GM18873 (cell line): ENCODE measurements around the gene EDRF1.
"Not testable (repeated sequence)": the region's sequence is repeated elsewhere in the genome, so short reads cannot be mapped to it uniquely, and the experiment has no call there.

Experiments
- ATAC-seq: cut with Tn5 transposase; IDR thresholded peaks from one replicate; pipeline ENCODE4 v1.9.1; 2021; ENCODE audit warnings: mild to moderate bottlenecking, moderate library complexity, moderate number of reproducible peaks; ENCODE audit not compliant: unreplicated experiment, low FRiP score

Gene EDRF1

DNA sequence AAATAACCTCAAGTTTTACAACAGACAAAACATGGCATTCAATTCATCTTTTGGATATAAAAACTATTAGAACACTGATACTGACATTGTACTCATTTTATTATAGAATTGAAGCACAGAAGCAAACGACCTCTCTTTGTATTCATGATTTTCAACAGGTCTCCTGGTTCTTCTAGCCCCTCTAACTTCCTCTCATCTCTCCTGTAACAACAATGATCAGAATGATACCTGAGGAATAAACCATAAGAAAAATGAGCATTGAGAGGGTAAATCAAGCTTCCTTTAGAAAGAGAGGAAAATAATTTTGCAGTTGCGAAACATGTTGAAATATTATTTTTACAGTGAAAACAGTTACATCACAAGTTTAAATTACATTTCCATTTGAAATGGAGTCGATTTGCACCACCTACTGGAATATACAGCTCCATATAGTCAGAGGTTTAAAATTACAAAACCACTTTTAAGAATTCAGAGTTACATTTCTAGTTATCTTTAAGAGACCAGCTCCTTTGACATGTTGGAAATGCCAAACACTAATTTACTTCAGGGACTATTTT, 19.1 kb upstream of the EDRF1 start:
- ATAC-seq, result no peak

DNA sequence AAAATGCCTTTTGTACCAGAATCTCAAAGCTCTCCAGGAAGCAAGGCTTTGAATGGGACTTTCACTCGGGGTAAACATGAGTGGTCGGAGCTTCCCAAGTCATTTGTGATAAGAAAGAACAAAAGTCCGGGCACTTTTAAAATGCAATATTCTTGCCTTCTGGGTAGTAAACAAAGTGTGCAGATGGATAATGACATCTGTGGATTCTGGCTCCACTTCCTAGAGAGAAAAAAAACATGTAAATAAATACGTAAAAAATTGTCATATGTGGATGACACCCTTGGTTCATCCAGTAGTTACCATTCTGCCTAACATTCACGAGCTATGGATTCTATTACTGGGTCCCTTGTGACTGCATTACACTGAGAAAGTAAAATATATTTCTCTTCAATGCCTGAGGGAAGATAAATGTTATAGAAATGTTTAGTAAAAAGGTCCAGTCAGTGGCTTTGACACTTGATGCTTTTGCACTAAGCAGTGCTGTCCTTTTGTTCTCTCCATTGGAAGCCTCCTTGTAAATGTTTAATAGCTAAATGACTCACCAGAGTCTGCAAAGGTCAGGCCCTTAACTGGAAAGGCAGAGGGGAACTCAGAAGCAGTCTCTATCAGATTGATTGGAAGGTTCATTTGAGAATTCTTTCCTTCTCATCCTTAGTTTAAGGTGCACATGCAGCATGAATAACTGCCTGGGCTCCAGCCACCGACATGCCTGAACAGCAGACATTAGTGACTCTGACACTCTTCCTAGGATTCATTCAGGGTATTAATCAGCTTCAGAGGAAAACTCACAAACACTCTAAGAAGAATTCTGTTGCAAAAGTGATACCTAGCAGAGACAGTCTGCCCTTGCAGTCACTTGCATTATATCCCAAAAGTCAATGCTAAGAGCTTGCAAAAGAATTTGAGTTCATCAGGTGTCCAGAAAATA, 11.7 kb upstream of the EDRF1 start:
- ATAC-seq, result peak; percentile 69

DNA sequence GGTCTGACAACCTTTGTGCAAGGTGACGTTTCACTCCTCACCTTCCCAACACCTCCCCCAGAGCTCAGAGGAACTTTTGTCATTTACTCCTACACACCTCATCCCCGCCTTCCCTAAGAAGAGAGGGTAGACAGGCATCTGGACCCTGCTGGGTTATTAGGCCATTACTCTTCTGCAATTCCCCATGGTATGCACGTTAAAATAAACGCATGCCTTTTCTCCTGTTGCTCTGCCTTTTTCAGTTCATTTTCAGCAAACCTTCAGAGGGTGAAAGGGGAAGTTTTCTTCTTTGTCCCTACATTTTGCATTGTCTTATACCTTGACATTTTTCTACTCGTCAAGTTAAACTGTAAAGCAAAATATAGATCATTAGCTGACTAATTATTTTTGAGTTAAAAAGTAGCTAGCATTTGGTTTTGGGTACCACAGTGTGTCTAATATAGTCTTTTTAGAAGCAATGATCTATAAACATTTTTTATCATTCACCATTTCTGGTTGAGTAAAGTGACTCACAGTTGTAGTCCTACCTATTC, 10.5 kb upstream of the EDRF1 start:
- ATAC-seq, result no peak

DNA sequence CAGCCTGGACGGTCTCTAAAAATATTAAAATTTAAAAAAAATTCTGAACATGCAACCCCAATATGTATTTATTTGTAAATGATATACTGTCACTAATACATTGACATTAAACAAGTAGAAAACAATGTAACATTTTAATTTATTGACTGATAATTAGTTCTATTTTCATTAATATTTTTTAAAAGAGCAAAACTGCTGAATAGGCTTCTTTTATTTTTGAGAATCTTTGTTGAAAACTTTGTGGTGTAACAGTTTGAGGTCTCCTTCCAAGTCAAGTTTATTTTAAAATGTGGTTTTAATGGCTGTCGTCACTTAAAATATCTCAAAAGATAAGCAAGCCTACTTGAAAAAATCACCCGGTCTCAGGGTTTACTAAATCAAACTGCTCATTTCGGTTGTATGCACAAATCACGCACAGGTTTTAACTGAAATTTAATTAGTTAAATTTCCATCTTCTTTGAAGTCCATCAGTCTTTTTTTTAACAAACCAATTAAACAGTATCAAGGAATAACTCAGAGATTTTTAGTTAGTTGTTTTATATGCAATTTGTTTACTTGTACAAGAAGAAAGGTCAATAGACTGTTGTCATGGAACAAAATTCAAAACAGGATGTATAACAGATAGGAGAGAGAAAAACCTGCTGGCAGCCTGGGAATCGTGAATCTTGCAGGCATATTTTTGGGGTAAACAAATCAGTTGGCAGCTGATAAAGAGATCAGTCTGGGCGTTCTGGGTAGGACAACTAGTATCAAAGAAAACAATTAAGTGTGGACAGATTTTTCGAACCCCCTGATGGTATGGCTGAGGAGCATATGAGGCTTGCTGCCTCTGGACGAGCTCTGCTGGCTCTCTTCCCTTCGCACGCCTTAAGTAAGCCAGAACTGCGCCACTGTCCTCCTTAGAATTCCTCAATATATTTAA, 9.7 kb upstream of the EDRF1 start:
- no peak for ATAC-seq

DNA sequence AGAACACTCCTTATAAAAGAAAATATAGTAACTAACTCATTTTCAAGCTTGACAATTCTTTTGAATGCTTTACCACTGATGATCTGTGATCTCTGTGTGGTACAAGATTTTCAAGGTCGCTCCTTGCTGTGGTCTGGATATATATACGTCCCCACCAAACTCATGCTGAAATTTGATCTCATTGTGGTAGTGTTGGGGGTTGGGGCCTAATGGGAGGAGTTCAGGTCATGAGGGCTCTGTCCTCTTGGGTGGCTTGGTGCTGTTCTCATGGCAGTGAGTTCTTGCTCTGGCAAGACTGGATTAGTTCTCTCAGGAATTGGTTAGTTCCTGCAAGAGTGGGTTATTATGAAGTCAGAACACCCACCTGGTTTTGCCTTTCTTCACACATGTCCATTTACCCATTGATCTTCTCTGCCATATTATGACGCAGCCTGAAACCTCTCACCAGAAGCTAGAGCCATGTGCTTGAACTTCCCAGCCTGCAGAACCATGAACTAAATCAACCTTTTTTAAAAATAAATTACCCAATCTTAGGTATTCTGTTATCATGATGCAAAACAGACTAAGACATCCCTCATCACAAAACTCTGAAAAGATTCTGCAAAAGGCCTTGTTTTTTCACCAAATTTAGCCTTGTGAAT, 8.3 kb upstream of the EDRF1 start:
- ATAC-seq, result no peak

DNA sequence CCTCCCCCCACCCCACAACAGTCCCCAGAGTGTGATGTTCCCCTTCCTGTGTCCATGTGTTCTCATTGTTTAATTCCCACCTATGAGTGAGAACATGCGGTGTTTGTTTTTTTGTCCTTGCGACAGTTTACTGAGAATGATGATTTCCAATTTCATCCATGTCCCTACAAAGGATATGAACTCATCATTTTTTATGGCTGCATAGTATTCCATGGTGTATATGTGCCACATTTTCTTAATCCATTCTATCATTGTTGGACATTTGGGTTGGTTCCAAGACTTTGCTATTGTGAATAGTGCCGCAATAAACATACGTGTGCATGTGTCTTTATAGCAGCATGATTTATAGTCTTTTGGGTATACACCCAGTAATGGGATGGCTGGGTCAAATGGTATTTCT, 4.8 kb upstream of the EDRF1 start:
- ATAC-seq, result not testable (repeated sequence)

DNA sequence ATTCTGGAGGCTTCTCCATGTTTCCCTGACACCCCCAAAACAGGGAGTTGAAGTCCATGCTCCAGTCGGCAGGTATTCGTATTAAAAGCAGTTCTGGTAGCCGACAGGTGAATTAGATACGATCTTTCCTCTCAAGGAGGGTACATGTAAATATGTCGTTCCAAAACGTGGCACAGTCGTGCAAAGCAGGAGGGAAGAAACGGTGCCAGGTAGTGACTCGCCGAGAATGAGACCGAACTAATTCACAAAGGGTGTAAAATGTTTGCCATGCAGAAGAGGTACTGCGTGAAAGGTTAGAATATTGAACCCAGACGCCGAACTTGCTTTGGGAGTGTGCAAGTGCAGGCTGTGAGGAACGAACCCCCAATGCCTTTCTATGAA, 483 bp downstream of the EDRF1 start:
- no peak for ATAC-seq

DNA sequence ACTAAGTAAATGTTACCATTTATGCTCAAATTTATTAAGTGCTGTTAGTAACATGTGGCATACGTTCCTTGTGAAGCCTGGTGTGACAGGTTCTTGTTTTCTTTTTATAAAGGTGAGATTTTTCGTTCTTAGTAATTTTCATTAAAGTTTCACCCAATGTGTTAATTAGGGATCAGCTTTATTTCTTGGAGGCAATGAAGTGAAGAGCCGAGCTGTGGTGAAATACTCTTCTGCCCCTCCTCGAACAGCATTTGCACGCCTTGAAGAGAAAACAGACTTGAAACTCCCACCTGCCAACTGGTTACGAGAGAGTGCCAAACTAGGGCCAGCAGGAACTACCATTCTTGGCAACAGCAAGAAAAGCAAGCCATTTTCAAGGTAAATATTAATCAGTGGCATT, 1.5 kb downstream of the EDRF1 start:
- ATAC-seq, result peak; percentile 42

DNA sequence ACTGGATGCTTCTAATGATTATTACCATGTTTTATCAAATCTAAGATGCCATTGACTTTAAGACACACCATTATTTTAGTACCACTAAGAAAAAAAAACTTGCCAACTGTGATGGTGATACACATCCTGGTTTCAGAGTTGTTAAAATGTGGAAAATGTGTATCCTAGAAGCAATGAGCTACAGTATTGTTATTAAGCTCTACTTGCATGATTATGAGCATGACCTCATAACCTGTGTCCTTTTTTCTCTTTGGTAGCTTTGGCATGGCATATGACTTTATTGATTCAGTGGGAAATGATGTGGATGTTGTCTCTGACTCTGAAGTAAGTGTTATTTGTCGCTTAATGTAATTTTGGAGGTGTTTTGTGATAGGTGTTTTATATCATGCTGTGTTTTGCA, 3.3 kb downstream of the EDRF1 start:
- ATAC-seq, result no peak

DNA sequence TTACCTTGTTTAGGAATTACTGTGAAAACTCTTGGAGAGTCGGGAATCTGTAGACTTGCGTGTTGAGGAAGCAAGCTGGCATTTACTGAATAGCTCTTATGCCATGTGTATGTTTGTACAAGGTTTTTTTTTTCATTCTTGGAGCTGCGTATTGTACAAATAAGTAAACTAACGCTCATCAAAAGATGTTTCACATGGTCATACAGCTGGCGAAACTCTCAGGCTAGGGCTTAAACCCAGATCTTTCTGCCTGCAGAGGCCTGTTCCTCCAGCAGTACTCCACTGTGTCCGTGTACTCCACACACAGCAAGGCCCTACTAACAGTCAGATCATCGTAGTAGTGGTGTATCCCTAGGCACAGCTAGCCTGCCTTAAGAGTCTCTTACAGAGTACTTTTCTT, 7.4 kb downstream of the EDRF1 start:
- no peak for ATAC-seq

DNA sequence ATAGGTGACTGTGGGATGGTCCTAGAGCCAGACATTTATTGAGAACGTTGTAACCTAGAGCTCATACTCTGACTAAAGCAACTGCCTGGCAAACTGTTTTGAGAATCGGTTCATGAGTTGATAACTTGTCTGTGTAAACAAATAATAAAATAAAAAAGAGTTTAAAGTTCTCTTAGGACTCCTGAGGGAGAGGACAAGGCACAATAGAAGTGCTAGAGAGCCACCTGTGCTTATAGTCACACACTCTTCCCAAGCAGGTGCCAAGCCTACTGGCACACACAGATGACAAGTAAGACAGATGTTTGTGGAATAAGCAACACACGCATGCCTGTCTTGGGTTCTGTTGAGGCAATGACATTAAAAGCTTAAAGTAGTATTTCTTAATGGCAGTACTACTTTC, 7.9 kb downstream of the EDRF1 start:
- ATAC-seq, result no peak

DNA sequence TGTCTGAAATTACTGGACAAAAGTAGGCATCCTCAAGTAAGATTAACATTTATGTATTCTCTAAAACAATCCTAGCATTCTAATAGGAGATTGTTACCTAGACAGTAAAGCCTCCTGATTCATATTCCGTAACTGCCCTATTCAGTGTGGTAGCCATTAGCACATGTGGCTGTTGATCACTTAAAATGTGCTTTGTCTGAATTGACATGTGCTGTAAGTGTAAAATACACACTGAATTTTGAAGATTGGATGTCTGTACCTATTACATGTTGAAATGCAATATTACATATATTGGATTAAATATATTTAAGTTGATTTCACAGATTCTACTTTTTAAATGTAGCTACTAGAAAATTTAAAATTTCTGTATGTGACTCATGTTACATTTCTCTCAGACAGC, 14.6 kb downstream of the EDRF1 start:
- no peak for ATAC-seq

DNA sequence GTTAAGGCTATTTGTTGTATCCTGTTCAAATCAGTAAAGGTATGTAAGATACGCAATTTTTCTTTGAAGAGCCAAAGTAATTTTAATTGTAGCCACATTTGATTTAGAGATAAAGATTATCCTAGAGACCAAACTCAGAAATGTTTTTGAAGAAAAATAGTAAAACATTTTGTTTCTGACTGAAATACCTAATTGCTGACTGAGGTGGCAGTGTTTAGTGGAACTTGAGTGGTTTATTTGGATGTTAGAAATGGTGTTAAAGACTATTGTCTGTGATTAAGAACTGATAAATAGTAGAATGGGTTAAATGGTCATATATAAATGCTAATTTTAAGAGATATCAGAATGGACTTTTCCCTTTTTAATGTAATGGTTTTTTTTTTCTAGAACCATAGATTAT, 15.3 kb downstream of the EDRF1 start:
- ATAC-seq, result no peak

DNA sequence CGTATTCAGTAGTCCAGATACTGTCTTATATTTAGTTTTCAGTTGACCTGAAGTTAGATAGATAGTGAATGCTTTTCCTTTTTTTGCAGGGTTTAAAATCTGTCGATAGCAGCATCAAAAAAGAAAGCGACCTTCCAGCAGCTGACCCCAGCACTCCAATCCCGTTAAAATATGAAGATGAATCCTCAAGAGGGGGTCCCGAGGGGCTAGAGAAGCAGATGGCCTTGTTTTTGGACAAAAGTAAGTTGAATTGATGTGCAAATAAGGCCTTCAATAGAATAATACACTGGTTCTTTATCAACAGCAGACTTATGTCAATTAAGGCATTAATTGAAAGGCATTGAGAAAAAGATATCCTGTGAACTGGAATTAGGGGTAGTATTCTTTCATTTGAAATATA, 18.7 kb downstream of the EDRF1 start:
- ATAC-seq, result no peak

DNA sequence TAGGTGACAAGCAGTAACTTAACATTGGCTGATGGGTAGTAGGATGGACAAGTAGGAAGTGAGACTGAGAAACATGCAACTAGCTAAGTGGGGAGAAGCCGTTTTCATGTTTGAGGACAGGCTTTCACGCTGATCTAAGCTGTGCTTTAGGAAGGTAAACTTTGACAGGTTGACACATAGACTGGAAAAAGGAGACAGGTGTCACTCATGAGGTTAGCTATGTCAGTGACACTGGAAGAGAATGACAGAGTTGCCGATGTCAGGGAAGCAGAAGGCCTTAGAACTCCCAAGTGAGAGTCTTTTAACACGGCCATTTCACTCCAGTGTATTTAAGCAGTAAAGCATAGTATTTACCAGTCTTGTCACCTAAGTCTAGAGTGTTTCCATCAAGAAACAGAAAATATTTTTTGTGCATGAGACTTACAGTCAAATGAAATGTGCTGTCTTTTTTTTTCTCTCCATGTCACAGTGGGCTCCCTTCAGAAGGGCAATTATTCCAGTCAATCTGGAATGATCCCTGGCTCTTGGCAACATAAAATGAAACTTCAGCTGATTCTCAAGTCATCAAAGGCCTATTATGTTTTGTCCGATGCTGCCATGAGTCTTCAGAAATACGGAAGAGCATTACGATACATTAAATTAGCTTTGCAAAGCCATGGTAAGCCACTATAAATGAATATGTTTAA, 20.6 kb downstream of the EDRF1 start:
- no peak for ATAC-seq

DNA sequence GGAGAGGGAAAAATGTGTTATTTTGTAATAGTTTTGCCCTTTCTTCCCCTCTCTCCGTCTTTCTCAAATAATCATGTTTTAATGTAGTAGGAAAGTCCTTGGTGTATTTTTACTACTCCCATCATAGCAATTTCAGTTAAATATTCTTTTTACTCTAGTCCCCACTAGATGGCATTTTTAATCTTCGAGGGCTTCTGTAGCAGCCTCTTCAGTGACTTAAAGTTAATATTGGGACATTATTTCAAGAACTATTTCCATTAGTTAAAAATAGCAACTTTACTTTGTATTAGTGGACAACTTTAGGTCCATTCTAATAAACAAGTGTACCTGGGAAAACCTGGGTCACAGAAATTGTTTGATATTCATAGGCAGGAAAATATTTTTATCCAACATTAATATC, 23.0 kb downstream of the EDRF1 start:
- ATAC-seq, result no peak

DNA sequence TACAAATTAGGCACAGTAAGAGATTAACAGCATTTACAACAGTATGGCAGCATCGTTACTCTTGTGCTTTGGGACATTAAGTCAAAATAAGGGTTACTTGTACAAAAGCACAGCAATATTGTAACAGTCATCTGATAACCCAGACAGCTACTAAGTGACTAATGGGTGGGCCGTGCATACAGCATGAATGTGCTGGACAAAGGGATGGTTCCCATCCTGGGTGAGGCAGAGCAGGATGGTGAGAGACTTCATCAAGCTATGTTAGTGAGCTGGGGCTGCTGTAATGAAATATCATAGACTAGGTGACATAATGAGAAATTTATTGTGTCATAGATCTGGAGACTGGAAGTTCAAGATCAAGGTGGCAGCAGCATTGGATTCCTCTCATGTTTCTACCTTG, 25.4 kb downstream of the EDRF1 start:
- ATAC-seq, result no peak

DNA sequence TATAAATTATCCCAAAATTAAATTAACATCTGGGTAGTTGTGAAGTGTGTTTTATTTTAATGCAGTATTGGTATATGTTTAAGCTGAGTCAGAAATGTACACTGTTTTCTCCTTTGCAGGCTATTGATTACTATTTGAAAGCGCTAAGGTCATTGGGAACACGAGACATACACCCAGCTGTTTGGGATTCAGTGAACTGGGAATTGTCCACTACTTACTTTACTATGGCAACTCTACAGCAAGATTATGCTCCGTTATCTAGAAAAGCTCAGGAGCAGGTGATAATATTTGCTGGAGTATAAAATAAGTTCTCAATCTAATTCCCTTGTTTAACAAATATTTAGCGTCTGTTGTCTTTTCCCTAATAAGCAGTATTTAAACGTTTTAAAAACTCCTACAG, 27.9 kb downstream of the EDRF1 start:
- ATAC-seq, result no peak

DNA sequence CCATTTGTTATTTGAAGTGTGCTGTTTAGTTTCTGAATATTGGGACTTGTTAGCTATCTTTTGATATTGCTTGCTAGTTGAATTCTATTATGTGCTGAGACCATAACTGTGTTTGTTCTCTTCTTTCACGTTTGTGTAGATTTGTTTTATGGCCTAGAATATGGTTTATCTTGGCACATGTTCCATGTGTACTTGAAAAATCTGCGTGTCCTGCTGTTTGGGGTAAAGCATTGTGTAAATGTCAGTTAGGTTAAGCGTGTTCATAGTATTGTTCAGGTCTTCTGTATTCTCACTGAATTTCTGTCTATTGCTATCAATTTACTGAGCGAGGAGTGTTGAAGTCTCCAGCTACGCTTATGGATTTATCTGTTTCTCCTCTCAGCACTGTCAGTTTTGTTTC, 36.7 kb downstream of the EDRF1 start:
- ATAC-seq, result no peak
